ENCODE results near the gene WBP1L.
"Not testable (repeated sequence)": the region's sequence is repeated elsewhere in the genome, so short reads cannot be mapped to it uniquely, and the experiment has no call there.

WBP1L gene

GRCh38 chr10:102743588-102744373 lies at the start of gene WBP1L:
WBP1L (plus strand) TSS chr10:102743948; CDS start chr10:102744054, 106 bp downstream.
- peak; percentile 80 for DNase-seq

DNA sequence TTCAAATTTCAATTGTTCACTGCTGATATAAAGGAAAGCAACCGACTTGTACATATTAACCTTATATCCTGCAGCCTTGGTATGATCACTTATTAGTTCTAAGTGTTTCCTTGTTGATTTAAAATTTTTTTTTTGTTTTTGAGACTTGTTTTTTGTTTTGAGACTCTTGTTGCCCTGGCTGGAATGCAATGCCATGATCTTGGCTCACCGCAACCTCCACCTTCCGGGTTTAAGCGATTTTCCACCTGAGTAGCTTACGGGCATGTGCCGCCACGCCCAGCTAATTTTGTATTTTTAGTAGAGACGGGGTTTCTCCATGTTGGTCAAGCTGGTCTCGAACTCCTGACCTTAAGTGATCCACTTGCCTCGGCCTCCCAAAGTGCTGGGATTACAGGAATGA lies 48.3 kb upstream of the WBP1L start:
- not testable (repeated sequence) for DNase-seq

- no peak for DNase-seq
These were observed 47.0 kb upstream of the WBP1L start for GRCh38 chr10:102696736-102697135.

- no peak for DNase-seq
These were observed 44.9 kb upstream of the WBP1L start for GRCh38 chr10:102698894-102699293.

DNA sequence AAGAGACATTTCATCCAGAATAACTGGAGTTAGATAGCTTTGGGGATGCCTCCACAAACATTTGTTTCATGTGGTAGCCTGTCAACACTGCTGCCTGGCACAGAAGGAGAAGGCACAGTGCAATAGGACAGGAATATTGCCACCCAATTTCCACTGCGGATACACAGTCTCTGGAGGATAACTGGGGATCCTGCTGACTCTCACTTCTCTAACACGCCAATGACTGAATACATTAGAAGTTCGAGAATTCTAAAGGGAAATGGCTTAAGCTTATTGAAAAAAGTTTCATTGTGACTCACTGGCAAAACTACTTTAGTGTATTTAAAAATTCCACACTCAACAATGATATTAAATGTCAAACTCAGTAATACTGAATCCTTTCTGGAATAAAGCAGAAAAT lies 42.5 kb upstream of the WBP1L start:
- no peak for DNase-seq

DNA sequence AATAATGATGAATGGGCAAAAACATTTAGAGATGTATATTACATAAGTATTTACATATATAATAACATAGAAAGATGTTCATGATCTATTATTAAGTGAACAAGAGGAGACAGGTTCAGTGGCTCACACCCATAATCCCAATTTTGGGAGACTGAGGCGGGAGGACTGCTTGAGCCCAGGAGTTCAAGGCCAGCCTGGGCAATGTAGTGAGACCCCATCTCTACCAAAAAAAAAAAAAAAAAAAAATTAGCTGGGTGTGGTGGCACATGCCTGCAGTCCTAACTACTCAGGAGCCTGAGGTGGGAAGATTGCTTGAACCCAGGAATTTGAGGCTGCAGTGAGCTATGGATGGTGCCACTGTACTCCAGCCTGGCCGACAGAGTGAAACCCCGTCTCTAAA lies 42.0 kb upstream of the WBP1L start:
- no peak for DNase-seq

DNA sequence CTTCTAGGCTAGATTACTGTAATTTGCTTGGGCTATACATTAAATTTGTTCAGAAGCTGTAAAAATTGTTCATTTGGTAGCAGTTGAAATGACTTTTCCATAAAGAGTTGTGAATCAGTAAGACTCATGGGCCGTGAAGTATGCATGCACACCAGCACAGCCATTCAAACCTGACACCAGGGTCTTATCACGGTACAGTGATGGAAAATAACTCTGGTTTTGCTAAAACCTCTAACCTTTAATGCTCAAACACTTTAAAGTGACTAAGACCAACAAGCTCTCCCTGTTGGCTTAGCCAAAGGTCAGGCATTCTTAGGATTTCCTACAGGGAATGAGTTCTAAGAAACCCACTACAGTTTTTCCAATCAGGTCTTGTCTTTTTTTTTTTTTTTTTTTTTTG lies 41.0 kb upstream of the WBP1L start:
- no peak for DNase-seq

- DNase-seq = no peak
These were observed 38.8 kb upstream of the WBP1L start for GRCh38 chr10:102704915-102705314.

GRCh38 chr10:102705531-102705930 lies 38.2 kb upstream of the WBP1L start:
- no peak for DNase-seq

- no peak for DNase-seq
These were observed 33.1 kb upstream of the WBP1L start for GRCh38 chr10:102710609-102711008.

DNA sequence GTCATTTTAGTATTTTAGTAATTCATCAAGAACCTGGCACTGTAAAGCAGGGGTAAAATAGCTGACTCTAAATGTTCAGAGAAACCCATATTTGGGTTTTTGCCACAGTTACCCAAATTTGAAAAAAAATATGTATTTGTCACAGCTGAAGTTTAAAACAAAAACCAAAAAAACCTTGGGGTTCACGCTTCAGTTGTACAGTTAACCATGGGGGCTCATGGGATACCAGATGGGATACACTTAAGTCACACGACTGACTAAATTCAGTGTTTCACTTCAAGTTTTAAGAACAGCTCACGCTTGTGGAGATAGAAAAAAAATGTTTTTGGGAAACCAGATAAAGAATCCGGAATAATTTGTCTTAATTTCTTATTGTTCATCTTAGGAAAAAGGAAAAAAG lies 31.7 kb upstream of the WBP1L start:
- DNase-seq = no peak

- DNase-seq = no peak
These were observed 30.8 kb upstream of the WBP1L start for GRCh38 chr10:102712843-102713538.

DNA sequence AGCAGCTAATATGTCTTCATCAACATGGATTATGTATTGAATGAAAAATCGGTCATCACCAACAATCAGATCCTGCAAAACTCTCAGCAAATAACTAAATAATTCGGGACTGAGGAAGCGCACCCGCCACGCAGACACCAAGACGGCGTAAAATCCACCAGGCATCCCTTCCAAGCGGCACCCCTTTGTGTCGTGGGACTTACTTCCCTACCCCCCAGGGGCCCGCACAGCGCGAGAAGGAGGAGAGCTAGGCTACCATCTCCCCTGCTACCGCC lies 30.3 kb upstream of the WBP1L start:
- no peak for DNase-seq

DNA sequence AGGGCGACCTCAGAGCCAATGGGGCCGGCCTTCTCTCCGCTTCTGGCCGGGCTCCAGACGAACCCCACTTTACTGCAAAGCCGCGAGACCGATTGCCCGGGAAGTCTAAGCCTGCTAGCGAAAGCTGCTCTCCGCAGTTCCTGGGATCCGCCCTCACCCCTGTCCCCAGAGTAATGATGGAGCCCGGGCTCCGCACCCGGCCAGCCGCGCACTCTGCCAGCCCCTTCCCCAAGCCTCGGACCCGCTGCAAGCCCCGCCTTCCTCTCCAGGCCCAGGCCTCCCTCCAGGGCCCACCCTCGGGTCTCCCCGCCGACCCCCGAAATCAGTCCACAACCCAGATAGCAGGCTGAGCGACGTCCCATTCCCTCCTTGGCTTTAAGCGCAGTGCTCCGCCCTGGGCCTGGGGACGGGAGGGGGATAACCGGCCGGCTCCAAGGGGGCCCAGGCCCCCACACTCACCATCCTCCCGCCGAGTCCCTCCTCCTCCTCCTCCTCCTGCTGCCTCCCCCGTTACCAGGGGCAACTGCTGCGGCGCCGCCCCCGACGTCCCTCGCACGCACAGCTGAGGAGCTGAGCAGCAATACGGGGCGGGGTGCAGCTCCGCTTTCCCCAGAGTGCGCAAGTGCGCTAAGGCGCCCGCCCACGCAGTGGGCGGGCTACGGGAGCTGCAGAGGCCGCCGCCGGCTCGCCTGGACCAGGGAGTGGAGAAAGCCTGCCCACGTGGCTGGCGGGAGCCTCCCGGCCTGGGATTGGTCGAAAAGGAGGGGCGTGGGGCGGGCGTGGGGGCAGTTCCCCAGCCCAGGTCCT lies 29.7 kb upstream of the WBP1L start, which contains the start of gene ARL3:
Gene ARL3, minus strand, starts transcription at position 584 of the 807 bp plus-strand sequence. Its CDS starts 122 bp downstream, at position 462.
- peak; percentile 94 for DNase-seq

DNA sequence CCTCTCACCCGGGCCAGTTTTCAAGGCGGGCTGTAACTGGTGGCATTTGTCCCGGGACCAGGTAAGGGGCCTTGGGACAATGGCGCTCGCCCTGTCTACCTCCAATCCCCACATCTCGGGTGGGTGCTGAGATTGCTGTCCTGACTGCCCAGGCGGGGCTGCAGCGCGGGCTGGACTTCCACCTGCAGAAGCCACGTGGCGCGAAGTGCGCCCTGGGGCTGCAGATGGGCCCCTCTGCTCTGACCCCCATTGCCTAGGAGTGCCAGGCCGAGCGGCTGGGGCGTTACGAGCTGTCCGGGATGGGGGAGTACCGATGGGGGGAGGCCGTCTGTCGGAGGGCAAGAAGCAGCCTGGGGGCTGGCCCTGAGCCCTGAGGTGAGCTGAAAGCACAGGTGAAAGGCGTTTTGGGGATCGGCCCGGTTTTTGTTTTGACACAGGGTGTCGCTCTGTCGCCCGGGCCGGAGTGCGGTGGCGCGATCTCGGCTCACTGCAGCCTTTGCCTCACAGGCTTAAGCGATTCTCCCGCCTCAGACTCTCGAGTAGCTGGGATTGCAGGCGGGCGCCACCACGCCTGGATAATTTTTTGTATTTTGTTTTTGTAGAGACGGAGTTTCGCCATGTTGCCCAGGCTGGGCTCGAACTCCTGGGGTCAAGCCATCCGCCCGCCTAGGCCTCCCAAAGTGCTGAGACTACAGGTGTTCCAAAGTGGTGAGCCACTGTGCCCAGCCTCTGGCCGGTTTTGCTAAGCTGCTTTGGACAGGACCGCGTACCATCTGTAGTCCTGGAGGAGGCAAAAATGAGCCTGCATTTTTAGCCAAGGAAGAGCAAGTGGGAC lies 28.9 kb upstream of the WBP1L start, which contains the start of gene SFXN2:
Gene SFXN2, plus strand, starts transcription at position 16 of the 835 bp plus-strand sequence. CDS start 12,001 bp downstream, outside the sequence.
- no peak for DNase-seq

GRCh38 chr10:102715880-102716279 lies 27.9 kb upstream of the WBP1L start:
- no peak for DNase-seq

GRCh38 chr10:102716900-102717565 lies 26.7 kb upstream of the WBP1L start:
- not testable (repeated sequence) for DNase-seq

- DNase-seq = no peak
These were observed 25.5 kb upstream of the WBP1L start for GRCh38 chr10:102718220-102718619.

GRCh38 chr10:102720337-102720736 lies 23.4 kb upstream of the WBP1L start:
- DNase-seq = no peak

DNA sequence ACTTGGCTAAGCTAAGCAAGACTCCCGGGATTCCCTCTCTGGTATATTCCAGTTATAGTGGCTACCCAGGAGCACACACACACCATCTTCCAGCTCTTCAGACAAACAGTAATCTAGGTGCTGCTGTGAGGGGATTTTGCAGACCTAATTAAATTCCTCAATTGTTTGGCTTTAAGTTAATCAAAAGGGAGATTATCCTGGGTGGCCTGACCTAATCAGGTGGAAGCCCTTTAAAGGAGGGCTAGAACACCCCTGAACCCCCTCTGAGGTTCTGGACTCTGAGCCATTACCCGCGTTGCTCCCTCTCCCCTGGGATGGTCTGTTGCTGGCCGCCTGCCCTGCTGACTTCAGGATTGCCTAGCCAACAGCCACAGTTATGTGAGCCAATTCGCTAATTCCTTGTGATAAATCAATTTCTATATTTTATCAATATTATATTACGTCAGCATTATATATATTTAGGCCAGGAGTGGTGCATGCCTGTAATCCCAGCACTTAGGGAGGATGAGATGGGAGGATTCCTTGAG lies 22.9 kb upstream of the WBP1L start:
- no peak for DNase-seq

DNA sequence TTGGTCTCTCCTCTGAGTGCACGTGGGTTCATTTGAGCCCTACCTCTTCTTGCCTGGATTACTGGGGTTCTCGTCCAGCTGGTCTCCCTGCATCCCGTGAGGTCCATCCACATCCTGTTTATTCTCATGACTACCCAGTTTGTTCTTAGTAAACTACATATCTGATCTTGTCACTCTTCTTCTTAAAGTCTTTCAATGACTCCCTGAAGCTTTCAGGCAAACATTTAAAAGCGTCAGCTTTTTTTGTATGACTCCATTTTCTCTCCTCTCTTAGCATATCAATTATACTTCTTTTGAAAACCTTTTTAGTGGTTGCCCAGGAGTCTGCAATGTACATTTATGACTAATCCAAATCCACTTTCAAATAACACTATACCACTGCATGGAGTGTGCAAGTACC lies 21.8 kb upstream of the WBP1L start:
- DNase-seq = no peak

GRCh38 chr10:102723989-102724388 lies 19.8 kb upstream of the WBP1L start:
- DNase-seq = no peak

Data from 8988T (cell line).